ENCODE measurements around the gene NFKB1.
"Not testable (repeated sequence)": the region's sequence is repeated elsewhere in the genome, so short reads cannot be mapped to it uniquely, and the experiment has no call there.

Gene NFKB1

DNA sequence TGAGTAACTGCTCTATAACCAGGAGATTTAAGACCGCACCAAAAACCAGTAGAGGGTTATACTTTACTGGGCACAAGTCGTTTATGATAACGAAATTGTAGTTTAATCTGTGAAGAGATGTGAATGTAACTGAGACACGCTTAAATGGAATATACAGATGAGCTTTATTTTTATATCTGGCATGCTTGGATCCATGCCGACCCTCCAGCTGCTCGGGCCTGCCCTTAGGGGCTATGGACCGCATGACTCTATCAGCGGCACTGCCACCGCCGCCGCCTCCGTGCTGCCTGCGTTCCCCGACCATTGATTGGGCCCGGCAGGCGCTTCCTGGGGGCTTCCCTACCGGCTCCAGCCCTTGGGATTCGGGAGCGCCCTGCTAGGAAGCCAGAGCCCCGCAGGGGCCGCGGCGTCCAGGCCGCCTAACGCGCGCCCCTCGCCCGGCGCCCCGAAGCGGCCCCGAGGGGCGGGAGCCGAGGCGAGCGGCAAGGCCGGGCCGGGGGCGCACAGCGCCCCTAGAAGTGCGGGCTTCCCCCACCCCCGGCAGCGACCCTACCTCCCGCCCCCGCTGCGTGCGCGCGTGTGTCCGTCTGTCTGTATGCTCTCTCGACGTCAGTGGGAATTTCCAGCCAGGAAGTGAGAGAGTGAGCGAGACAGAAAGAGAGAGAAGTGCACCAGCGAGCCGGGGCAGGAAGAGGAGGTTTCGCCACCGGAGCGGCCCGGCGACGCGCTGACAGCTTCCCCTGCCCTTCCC, at the start of gene NFKB1:
NFKB1 (plus strand) TSS at position 664 of the 751 bp plus-strand sequence. CDS start 24,160 bp downstream, outside the sequence.
- peak in 43 of 51 donors; percentile 18 to 88 (median 57) for DNase-seq

DNA sequence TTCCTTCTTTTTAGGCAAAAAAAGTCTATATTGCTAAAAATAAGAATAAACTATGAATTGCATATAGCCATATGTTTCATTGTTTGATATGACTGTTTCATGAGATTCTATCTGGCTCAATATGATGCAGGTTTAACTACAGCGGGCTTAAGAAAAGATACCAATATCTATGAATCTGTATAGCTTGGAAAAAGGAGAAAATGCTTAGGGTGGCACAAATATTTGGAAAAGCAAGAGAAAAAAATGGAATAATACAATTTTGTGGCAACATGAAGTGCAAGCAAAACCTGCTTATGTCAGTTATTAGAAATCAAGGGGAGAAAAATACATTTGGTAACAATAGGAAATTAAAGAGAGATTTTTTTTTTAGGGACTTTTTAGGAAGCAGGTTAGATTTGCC, 48.3 kb upstream of the NFKB1 start:
- DNase-seq, result no peak

DNA sequence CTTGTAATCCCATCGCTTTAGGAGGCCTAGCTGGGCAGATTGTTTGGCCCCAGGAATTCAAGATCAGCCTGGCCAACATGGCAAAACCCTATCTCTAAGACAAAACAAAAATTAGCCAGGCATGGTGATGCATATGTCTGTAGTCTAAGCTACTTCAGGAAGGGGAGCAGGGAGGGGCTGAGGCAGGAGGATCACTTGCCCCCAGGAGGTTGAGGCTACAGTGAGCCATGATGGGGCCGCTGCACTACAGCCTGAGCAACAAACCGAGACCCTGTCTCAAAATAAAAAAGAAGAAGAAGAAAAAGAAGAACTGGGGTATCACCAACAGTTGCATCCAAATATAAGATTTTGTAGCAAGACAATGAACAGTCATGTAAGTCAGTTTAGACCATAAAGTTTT, 47.3 kb upstream of the NFKB1 start:
- DNase-seq, result no peak

GRCh38 chr4:102454268-102454667, 46.9 kb upstream of the NFKB1 start:
- DNase-seq, result no peak

DNA sequence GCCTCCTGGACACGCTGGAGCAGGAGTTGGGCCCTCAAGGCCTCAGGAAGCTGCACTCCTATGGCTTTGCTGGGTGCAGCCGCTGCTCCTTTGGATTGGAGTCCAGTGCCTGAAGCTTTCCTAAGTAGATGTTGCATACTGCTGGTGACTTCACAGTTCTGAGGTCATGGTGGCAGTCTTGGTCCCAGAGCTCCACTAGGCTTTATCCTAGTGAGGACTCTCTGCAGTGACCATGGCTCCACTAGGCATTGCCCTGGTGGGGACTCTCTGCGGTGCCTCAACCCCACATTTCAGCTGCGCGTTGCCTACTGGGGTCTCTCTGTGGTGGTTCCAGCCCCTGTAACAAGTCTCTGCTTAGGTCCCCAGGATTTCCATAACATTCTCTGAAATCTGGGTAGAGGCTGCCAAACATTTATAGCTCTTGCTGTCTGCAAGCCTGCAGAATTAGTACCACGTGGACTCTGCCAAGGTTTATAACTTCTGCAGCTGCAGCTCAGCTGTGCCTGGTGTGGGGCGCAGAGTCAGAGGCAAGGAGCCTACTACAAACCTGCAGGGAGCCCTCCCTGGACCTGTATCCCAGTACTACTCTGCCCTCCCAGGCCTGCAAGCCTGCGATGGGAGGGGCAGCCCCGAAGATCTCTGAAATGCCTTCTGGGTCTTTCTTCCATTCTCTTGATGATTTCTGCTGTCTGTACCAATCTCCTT, 46.0 kb upstream of the NFKB1 start:
- DNase-seq, result peak in 1 of 51 donors; percentile 1

- no peak for DNase-seq
Measured at GRCh38 chr4:102455750-102456149, 45.4 kb upstream of the NFKB1 start.

DNA sequence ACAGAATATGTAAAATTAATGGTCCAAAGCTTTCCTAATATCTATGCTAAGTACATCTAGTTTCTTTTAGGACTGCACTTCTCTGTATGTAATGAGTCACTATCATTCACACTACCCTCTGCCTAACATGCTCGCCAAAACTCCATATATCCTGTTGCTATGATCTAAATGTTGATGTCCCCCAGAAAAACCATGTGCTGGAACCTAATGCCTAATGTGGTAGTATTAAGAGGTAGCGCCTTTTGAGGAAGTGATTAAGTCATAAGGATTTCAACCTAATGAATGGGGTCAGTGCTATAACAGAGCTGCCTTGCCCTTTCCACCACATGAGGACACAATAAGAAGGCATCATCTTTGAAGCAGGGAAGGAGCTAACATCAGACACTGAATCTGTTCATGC, 34.9 kb upstream of the NFKB1 start:
- DNase-seq, result no peak

GRCh38 chr4:102469806-102470205, 31.4 kb upstream of the NFKB1 start:
- no peak for DNase-seq

DNA sequence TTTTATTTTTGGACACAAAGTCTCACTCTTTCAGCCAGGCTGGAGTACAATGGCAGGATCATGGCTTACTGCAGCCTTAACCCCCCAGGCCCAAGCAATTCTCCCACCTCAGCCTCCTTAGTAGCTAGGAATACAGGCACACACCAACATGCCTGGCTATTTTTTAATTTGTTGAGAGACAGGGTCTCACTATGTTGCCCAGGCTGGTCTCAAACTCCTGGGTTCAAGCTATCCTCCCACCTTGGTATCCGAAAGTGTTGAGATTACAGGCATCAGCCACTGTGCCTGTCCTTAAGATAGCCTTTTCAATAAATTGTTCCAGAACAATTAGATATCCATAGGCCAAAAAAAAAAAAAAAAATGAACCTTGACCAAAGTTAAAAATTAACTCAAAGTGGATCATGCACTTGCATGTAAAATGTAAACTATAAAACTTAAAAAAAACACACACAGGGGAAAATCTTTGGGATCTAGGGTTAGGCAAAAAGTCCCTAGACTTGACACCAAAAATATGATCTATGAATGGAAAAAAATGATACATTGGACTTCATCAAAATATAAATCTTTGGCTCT, 28.6 kb upstream of the NFKB1 start:
- DNase-seq, result no peak

- no peak for DNase-seq
Measured at GRCh38 chr4:102473476-102473875, 27.7 kb upstream of the NFKB1 start.

- no peak for DNase-seq
Measured at GRCh38 chr4:102474736-102475504, 26.2 kb upstream of the NFKB1 start.

- no peak for DNase-seq
Measured at GRCh38 chr4:102477657-102478056, 23.5 kb upstream of the NFKB1 start.

DNA sequence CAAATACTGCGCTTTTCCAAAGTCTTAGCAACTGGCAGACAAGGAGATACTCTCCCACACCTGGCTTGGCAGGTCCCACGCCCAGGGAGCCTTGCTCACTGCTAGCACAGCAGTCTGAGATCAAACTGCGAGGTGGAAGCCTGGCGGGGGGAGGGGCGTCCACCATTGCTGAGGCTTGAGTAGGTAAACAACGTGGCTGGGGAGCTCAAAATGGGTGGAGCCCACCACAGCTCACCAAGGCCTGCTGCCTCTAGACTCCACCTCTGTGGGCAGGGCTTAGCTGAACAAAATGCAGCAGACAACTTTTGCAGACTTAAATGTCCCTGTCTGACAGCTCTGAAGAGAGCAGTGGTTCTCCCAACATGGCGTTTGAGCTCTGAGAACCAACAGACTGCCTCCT, 23.0 kb upstream of the NFKB1 start:
- DNase-seq, result no peak

DNA sequence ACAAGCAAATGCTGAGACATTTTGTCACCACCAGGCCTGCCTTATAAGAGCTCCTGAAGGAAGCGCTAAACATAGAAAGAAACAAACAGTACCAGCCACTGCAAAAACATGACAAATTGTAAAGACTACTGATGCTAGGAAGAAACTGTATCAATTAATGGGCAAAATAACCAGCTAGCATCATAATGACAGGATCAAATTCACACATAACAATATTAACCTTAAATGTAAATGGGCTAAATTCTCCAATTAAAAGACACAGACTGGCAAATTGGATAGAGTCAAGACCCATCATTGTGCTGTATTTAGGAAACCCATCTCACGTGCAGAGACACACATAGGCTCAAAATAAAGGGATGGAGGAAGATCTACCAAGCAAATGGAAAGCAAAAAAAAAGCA, 21.3 kb upstream of the NFKB1 start:
- DNase-seq, result not testable (repeated sequence)

DNA sequence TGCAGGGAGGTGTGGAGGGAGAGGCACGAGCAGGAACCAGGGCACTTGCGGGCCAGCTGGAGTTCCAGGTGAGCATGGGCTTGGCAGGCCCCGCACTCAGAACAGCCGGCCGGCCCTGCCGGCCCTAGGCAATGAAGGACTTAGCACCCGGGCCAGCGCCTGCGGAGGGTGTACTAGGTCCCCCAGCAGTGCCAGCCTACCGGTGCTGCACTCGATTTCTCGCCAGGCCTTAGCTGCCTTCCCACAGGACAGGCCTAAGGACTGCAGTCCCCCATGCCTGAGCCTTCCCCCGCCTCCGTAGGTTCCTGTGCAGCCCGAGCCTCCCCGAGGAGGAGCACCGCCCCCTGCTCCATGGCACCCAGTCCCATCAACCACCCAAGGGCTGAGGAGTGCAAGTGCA, 18.0 kb upstream of the NFKB1 start:
- DNase-seq, result no peak

- DNase-seq, result not testable (repeated sequence)
Measured at GRCh38 chr4:102483990-102484692, 17.0 kb upstream of the NFKB1 start.

DNA sequence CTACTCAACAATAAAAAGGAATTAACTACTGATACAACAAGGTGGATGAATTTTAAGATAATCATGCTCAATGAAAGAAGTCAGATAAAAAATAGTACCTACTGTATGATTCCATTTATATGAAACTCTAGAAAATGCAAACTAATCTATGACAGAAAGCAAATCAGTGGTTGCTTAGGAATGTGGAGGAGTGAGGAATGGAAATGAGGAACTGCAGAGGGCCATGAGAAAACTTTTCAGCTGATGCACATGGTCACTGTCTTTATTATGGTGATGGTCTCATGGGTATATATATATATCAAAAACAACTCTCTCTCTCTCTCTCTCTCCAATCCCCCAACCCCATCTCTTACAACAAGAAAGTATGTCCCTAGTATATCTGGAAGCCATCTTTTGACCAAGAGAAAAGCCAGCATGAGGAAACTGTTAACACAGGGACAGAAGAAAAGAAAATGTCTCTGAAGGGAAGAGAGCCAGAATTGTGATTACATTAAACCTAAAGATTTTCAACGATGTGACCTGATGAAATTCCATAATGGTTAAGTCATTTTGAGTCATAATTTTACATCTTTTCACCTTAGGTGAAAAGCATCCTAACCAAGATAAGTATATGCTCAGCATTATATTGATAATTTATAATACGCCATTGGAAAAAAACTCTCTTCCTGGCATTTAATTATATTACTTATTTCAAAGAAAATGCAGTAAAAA, 8.5 kb upstream of the NFKB1 start:
- DNase-seq, result no peak

GRCh38 chr4:102493257-102493656, 7.9 kb upstream of the NFKB1 start:
- DNase-seq, result no peak

- DNase-seq, result no peak
Measured at GRCh38 chr4:102493794-102494193, 7.4 kb upstream of the NFKB1 start.

DNA sequence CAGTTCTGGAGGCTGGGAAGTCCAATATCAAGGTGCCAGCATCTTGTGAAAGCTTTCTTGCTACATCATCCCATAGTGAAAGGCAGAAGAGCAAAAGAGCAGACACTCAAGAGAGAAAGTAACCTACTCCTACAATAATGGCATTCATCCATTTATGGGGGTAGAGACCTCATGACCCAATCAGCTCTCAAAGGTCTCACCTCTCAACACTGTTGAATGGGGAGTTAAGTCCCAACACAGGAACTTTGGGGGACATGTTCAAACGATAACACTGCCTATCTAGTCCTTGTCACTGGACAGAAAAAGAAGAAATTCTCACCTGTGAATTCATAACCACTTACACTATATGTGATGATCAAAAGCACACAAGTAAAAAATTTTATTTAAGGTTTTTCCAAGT, 6.6 kb upstream of the NFKB1 start:
- DNase-seq, result no peak

DNA sequence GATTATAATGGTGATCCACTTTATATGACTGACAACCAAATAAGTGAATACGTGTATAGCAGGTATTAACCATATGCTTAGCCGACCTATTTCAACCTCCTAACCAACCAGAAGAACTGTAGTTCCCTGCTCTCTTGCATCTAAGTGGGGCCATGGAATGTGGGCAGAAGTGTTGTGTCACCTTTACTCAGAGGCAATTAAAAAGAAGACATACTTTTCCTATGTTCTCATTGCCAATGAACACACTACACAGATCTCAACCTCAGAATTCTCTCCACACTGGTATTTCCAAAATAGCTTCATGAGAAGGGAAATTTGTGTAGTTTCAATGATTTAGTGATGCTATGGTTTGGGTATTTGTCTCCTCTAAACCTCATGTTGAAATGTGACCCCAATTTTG, 3.2 kb upstream of the NFKB1 start:
- DNase-seq, result no peak

Data from hypothalamus (tissue), 51 donors.